Testis (tissue), 2 donors: ENCODE measurements around the gene UBAC2.

ENCODE experiments used
- POLR2A ChIP-seq: fragments of 450-650 bp; IDR thresholded peaks from one replicate; pipeline ENCODE4 v1.6.1; 2017; ENCODE audit warnings: antibody characterized with exemption, mild to moderate bottlenecking, moderate library complexity
- TF ChIP-seq, protein P1 (sequence below), 3 experiments: fragments of 450-650 bp in 2 of 3; fragments of 200-600 bp in 1 of 3; sonication (generic) in 1 of 3; IDR thresholded peaks; one replicate each; pipeline ENCODE4 v1.5.1; 2016 to 2019; ENCODE audit warnings: antibody characterized with exemption in 3 of 3, mild to moderate bottlenecking in 2 of 3, moderate library complexity in 1 of 3

DNA sequence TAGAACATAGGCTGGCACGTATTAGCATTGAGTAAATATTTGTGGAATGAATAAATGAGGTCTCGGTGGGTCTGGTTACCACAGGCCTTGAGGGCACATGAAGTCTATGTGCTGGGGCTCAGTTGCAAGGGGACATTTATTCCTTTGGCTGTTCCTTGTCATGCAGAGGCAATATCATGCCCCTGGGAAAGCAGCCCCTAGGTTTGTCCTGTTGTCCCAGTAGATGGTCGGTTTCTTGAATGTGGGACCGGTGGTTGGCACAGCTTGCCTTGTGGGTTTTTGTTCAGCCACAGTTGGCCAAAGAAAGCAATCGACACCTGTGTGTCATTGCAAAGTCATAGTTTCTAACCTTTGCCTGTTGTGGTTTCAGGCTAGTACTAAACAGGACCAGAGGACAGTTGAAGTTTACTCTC is 131.2 kb downstream of the UBAC2 start:
- TF ChIP-seq, protein P1, sequence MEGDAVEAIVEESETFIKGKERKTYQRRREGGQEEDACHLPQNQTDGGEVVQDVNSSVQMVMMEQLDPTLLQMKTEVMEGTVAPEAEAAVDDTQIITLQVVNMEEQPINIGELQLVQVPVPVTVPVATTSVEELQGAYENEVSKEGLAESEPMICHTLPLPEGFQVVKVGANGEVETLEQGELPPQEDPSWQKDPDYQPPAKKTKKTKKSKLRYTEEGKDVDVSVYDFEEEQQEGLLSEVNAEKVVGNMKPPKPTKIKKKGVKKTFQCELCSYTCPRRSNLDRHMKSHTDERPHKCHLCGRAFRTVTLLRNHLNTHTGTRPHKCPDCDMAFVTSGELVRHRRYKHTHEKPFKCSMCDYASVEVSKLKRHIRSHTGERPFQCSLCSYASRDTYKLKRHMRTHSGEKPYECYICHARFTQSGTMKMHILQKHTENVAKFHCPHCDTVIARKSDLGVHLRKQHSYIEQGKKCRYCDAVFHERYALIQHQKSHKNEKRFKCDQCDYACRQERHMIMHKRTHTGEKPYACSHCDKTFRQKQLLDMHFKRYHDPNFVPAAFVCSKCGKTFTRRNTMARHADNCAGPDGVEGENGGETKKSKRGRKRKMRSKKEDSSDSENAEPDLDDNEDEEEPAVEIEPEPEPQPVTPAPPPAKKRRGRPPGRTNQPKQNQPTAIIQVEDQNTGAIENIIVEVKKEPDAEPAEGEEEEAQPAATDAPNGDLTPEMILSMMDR (IDR thresholded peaks at IDR 0.05): no peak
- TF ChIP-seq POLR2A: no peak
